ENCODE measurements around the gene GPC5. TPM values are rescaled to one million over a fixed set of nuclear protein-coding genes. Genes with fewer than 3 reads are reported as not detected.

The GPC5 gene
- total RNA-seq, 1 donor from 2014 or later: 8.7 TPM

- H3K4me3 ChIP-seq: no peak overlapping the region
- TF ChIP-seq CTCF (IDR thresholded peaks at IDR 0.05): no peak
- no peak overlapping the region for H3K27ac ChIP-seq
- no peaks in the 10 kb centered on the region for H3K9me3 ChIP-seq
- no peaks in the 10 kb centered on the region for H3K27me3 ChIP-seq (ENCODE audit: low read depth)
- intact Hi-C loops (cut with DNase I): no loop called here
- H3K4me1 ChIP-seq: no peaks in the 10 kb centered on the region
- ATAC-seq: no peak
- no peaks in the 10 kb centered on the region for H3K36me3 ChIP-seq
- no peak for DNase-seq
These were observed 857.1 kb downstream of the GPC5 start for GRCh38 chr13:92255526-92255925.

- no peaks in the 10 kb centered on the region for H3K9me3 ChIP-seq
- H3K4me3 ChIP-seq: no peak overlapping the region
- intact Hi-C loops (cut with DNase I): no loop called here
- TF ChIP-seq CTCF (IDR thresholded peaks at IDR 0.05): no peak
- H3K27me3 ChIP-seq (ENCODE audit: low read depth): no peaks in the 10 kb centered on the region
- H3K27ac ChIP-seq: no peak overlapping the region
- ATAC-seq (no peak), DNase-seq (no peak)
- no peaks in the 10 kb centered on the region for H3K36me3 ChIP-seq
- H3K4me1 ChIP-seq: no peaks in the 10 kb centered on the region
These were observed 857.8 kb downstream of the GPC5 start for GRCh38 chr13:92256211-92256610.

- intact Hi-C loops (cut with DNase I): no loop called here
- H3K4me3 ChIP-seq: no peak overlapping the region
- no peaks in the 10 kb centered on the region for H3K36me3 ChIP-seq
- TF ChIP-seq CTCF (IDR thresholded peaks at IDR 0.05): no peak
- no peaks in the 10 kb centered on the region for H3K4me1 ChIP-seq
- no peak for ATAC-seq
- DNase-seq: no peak
- no peak overlapping the region for H3K27ac ChIP-seq
- H3K27me3 ChIP-seq (ENCODE audit: low read depth): no peaks in the 10 kb centered on the region
- no peaks in the 10 kb centered on the region for H3K9me3 ChIP-seq
These were observed 860.6 kb downstream of the GPC5 start for GRCh38 chr13:92259046-92259445.

- Histone ChIP-seq H3K27ac (no peak overlapping the region), H3K36me3 (no peaks in the 10 kb centered on the region), H3K4me3 (no peak overlapping the region), H3K4me1 (no peaks in the 10 kb centered on the region), H3K27me3 (ENCODE audit: low read depth) (no peaks in the 10 kb centered on the region), H3K9me3 (no peaks in the 10 kb centered on the region)
- no peak for ATAC-seq
- intact Hi-C loops (cut with DNase I): no loop called here
- TF ChIP-seq CTCF (IDR thresholded peaks at IDR 0.05): no peak
- DNase-seq: no peak
These were observed 861.1 kb downstream of the GPC5 start for GRCh38 chr13:92259523-92259922.

- Histone ChIP-seq H3K9me3 (no peaks in the 10 kb centered on the region), H3K36me3 (no peaks in the 10 kb centered on the region), H3K27me3 (ENCODE audit: low read depth) (no peaks in the 10 kb centered on the region), H3K4me3 (no peak overlapping the region), H3K27ac (no peak overlapping the region), H3K4me1 (no peaks in the 10 kb centered on the region)
- intact Hi-C loops (cut with DNase I): no loop called here
- DNase-seq: no peak
- no peak for ATAC-seq
- TF ChIP-seq CTCF (IDR thresholded peaks at IDR 0.05): no peak
These were observed 861.9 kb downstream of the GPC5 start for GRCh38 chr13:92260363-92260762.
